Lower leg skin (tissue), 4 donors: ENCODE data around the gene STRA6. TPM values are rescaled to one million over a fixed set of nuclear protein-coding genes. Genes with fewer than 3 reads are reported as not detected.

Experiments
- DNase-seq, 2 donors: peaks; one replicate each; pipeline ENCODE4 v3.0.0-alpha.2; 2019; ENCODE audit warnings: low spot score in 2 of 2
- H3K4me3 ChIP-seq: fragments of 200-600 bp; sonication (generic); 2 replicates; pipeline ENCODE4 v1.5.1; 2017; ENCODE audit warnings: mild to moderate bottlenecking, low read depth; ENCODE audit not compliant: poor library complexity, severe bottlenecking
- POLR2A ChIP-seq, 2 donors: fragments of 450-650 bp; IDR thresholded peaks; one replicate each; pipeline ENCODE4 v1.6.1; 2016 to 2017; ENCODE audit warnings: antibody characterized with exemption in 2 of 2, mild to moderate bottlenecking in 1 of 2, moderate library complexity in 1 of 2
- WGBS, 2 donors: methylation state at CpG; one replicate each; pipeline ENCODE4 v1.1.5; 2018; 5-methylcytosine and 5-hydroxymethylcytosine counted together
- intact Hi-C: fragments of 100-400 bp; cut with DNase I; formaldehyde crosslinking; loops from one replicate; pipeline ENCODE4 v1.15.0; 2023; ENCODE audit warnings: low total_unique reads
- total RNA-seq, 4 donors: library from RNA; depleted of rRNA; stranded (reverse); fragments of >200 nt; gene quantifications; one replicate each; pipeline ENCODE4 v1.1.0, GENCODE V29; 2016
- TF ChIP-seq, protein P1 (sequence below), 3 donors: fragments of 450-650 bp; IDR thresholded peaks; one replicate each; pipeline ENCODE4 v1.5.1; 2016; ENCODE audit warnings: antibody characterized with exemption in 3 of 3, mild to moderate bottlenecking in 3 of 3, moderate library complexity in 2 of 3

STRA6 gene
- total RNA-seq, 4 donors from 2014 or later: 0.52 TPM; not detected in 3

DNA sequence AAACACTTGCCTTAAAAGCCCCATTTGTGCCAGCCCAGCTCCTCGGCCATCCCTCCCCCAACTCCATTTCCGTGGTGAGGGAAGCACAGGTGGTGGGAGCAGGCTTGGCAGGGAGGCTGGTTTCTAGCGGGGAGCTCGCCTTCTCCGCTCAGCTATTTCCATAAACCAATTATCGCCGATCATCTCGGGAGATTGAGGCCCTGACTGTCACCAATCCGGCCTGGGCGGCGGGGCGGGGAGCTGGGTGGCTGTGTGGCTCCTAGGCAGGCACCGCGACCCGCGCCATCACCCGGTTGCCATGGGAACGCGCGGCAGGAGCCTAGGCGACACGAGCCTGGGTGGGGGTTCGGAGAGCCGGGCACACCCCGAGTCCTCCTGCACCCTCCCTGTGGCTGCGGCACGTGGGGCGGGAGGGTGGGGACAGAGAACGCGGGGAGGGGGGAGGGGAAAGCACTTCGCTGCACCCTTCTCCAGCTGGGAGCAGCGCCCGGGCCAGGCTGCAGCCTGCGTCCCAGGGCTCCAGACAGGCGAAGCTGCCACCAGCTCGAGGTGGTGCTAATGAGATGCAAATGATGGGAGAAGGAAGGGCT, 42.9 kb upstream of the STRA6 start:
- WGBS, 2 donors: 2 to 5% methylated on average over 17 to 33 of the region's 36 CpGs
- no peak for TF ChIP-seq POLR2A (IDR thresholded peaks at IDR 0.05)
- TF ChIP-seq, protein P1, sequence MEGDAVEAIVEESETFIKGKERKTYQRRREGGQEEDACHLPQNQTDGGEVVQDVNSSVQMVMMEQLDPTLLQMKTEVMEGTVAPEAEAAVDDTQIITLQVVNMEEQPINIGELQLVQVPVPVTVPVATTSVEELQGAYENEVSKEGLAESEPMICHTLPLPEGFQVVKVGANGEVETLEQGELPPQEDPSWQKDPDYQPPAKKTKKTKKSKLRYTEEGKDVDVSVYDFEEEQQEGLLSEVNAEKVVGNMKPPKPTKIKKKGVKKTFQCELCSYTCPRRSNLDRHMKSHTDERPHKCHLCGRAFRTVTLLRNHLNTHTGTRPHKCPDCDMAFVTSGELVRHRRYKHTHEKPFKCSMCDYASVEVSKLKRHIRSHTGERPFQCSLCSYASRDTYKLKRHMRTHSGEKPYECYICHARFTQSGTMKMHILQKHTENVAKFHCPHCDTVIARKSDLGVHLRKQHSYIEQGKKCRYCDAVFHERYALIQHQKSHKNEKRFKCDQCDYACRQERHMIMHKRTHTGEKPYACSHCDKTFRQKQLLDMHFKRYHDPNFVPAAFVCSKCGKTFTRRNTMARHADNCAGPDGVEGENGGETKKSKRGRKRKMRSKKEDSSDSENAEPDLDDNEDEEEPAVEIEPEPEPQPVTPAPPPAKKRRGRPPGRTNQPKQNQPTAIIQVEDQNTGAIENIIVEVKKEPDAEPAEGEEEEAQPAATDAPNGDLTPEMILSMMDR (IDR thresholded peaks at IDR 0.05): no peak
- H3K4me3 ChIP-seq: no peak overlapping the region
- no peak for DNase-seq
- intact Hi-C loops: no loop called here

DNA sequence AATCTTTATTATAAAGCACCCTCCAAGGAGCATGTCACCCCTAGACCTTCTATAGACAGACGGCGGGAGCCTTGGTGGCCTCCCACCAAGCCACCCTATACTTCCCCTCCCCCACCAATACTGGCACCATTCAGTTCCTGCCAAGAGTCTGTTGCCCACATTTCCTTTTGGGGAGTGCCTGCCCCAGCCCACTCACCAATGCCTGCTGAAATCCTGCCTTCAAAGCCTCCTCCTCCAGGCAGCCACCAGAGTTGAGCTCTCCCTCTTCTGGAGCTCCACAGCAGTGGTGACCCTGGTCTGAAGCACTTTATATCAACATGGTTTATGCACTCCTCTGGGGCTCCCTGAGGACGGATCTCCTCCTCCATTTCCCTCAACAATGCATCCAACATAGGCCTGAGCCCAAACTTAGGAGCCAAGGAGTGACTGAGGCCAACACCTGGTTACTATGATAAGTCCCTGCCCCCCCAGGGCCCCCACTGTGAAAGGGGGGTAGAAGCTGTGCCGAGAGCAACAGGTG, 42.3 kb upstream of the STRA6 start:
- no peak overlapping the region for H3K4me3 ChIP-seq
- DNase-seq: no peak
- WGBS, 2 donors: 57 to 67% methylated on average over 4 of the region's 4 CpGs
- intact Hi-C loops: no loop called here
- no peak for TF ChIP-seq POLR2A (IDR thresholded peaks at IDR 0.05)
- TF ChIP-seq, protein P1 (IDR thresholded peaks at IDR 0.05): no peak

DNA sequence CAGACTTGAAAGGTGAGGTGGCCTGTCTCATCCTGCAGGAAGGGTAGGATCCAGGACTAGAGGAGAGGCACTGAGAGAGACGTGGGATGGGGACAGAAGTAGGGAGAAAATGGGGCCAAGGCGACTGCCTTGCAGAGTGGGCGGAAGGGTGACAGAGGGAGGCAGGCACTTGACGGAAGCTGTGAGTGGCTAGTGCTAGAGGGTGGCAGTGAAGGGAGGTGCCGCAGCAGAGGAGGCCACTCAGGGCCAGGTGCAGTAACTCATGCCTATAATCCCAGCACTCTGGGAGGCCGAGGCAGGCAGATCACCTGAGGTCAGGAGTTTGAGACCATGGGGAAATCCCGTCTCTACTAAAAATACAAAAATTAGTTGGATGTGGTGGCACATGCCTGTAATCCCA, 40.8 kb upstream of the STRA6 start:
- no peak for TF ChIP-seq POLR2A (IDR thresholded peaks at IDR 0.05)
- TF ChIP-seq, protein P1 (IDR thresholded peaks at IDR 0.05): no peak
- no peak for DNase-seq
- no peak overlapping the region for H3K4me3 ChIP-seq
- 75 to 79% methylated on average over 7 of the region's 7 CpGs for WGBS, 2 donors
- intact Hi-C loops: no loop called here

DNA sequence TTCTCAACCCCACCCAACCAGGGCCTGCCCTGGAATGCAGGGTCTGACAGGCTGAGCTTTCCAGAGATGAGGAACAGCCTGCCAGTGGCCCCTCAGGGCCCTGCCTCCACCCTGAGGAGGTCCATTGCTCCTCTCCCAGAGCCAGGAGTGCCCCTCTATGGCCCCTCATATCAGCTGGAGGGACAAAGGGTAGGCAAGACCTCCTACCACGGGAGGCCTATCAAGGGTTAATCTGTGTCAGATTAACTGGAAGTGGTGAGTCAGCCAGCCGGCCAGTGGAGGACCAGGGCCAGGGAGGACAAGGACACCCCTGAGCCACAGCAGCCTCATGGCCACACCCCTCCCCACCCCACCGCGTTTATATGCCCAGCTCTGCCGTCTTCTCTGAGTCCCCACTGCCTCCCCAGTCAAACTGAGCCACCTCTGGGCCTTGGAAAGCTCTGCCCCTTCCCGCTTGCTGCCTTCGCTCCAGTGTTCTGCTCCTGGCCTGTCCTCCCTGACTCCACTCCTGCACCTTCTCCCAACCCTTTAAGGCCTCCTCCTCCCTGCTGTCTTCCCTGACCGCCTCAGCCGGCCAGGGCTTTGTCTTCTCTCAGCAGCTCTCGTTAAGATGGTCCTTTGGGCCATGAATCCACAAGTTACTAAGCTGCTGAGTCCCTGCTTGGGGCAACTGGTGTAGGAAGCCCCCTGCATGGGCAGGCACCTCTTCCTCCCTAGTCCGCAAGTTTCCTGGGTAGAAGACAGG, 40.0 kb upstream of the STRA6 start:
- no peak for DNase-seq
- H3K4me3 ChIP-seq: no peak overlapping the region
- 54 to 55% methylated on average over 11 of the region's 11 CpGs for WGBS, 2 donors
- intact Hi-C loops: no loop called here
- TF ChIP-seq POLR2A (IDR thresholded peaks at IDR 0.05): no peak
- TF ChIP-seq, protein P1 (IDR thresholded peaks at IDR 0.05): no peak

DNA sequence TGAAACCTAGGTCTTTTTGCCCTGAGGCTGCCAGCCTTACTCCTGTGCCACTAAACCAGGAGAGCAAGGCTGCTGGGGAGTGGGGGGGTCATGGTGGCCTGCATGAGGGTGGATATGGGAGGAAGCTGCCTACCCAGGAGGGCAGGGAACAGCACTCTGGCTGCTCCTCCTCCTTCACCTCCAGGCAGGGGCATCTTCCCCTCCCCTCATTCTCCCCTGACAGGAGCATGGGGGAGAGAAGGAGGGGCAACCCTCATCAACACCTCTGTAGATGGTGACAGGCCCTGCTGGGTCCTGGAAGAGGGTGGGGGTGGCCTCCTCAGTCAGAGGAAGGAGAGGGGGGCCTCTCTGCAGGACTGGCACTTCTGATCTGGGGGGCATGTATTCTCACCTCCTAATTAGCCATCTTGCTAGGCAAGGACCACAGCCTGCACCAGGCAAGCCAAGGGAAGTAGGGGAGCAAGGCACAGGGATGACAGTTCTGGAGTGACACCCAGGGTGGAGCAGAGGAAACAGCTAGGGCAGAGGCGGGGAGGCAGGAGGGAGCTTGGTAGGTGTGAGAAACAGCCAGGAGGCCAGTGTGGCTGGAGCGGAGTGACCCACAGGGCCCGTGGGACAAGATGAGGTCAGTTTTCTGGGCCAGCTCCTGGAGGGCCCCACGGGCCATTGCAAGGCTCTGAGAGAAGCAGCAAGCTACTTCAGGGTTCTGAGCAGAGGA, 38.5 kb upstream of the STRA6 start:
- no peak for DNase-seq
- no peak overlapping the region for H3K4me3 ChIP-seq
- WGBS, 2 donors: 79 to 80% methylated on average over 4 of the region's 4 CpGs
- intact Hi-C loops: no loop called here
- TF ChIP-seq, protein P1 (IDR thresholded peaks at IDR 0.05): no peak
- TF ChIP-seq POLR2A (IDR thresholded peaks at IDR 0.05): no peak
